Measurements from ENCODE around the gene PLPPR5. TPM values are rescaled to one million over a fixed set of nuclear protein-coding genes. Genes with fewer than 3 reads are reported as not detected.
"Not testable (repeated sequence)": the region's sequence is repeated elsewhere in the genome, so short reads cannot be mapped to it uniquely, and the experiment has no call there.

The PLPPR5 gene
- total RNA-seq (1 to 10 TPM; 4.8 to 7.8 TPM), polyA plus RNA-seq (ENCODE audit: insufficient read depth, low read depth, low replicate concordance) (4.5 TPM)
- long read RNA-seq, donor 1 = 0 reads
- long read RNA-seq, donor 2 = 0 reads

GRCh38 chr1:99004861-99005442, at the start of gene PLPPR5:
TSS of gene PLPPR5 (minus strand) at chr1:99004861. CDS start at chr1:99004671, 190 bp downstream.
- TF ChIP-seq POLR2A (IDR thresholded peaks at IDR 0.05) = no peak
- TF ChIP-seq CTCF (IDR thresholded peaks at IDR 0.05) = no peak
- Histone ChIP-seq H3K36me3 (ENCODE audit: low read depth, missing control alignments) (no peaks in the 10 kb centered on the region), H3K4me3 (peak within 1 kb of the TSS; percentile 44 to 46), H3K27me3 (no peaks in the 10 kb centered on the region), H3K27ac (no peak within 1 kb of the TSS), H3K9me3 (no peaks in the 10 kb centered on the region), H3K4me1 (no peaks in the 10 kb centered on the region)
- peak; percentile 29 for DNase-seq
- WGBS, 2 donors = 1 to 2% methylated on average over 13 to 54 of the region's 56 CpGs
- intact Hi-C loops (cut with DNase I; ENCODE audit: low total_unique reads) = no loop called here

- Histone ChIP-seq H3K4me1 (no peaks in the 10 kb centered on the region), H3K27me3 (no peaks in the 10 kb centered on the region), H3K4me3 (no peak overlapping the region), H3K36me3 (ENCODE audit: low read depth, missing control alignments) (no peaks in the 10 kb centered on the region), H3K9me3 (no peaks in the 10 kb centered on the region), H3K27ac (no peak overlapping the region)
- TF ChIP-seq POLR2A (IDR thresholded peaks at IDR 0.05) = no peak
- TF ChIP-seq CTCF (IDR thresholded peaks at IDR 0.05) = no peak
- no peak for DNase-seq
- intact Hi-C loops (cut with DNase I; ENCODE audit: low total_unique reads) = no loop called here
- 86 to 91% methylated on average over 6 to 10 of the region's 10 CpGs for whole genome bisulfite sequencing, 2 donors
These were observed 47.1 kb upstream of the PLPPR5 start for GRCh38 chr1:99051611-99052283.

- H3K36me3 ChIP-seq (ENCODE audit: low read depth, missing control alignments) = no peaks in the 10 kb centered on the region
These were observed 45.1 kb upstream of the PLPPR5 start for GRCh38 chr1:99049745-99050144.

GRCh38 chr1:99036746-99037145, 32.1 kb upstream of the PLPPR5 start:
- H3K9me3 ChIP-seq; H3K27ac ChIP-seq; H3K27me3 ChIP-seq; H3K4me1 ChIP-seq; intact Hi-C loops (cut with DNase I; ENCODE audit: low total_unique reads); H3K4me3 ChIP-seq; DNase-seq; H3K36me3 ChIP-seq (ENCODE audit: low read depth, missing control alignments): not testable (repeated sequence)
- 65 to 67% methylated on average over 5 of the region's 5 CpGs for WGBS, 2 donors

More at GRCh38 chr1:99049745-99050144, 45.1 kb upstream of the PLPPR5 start:
- WGBS, 2 donors = 82 to 83% methylated on average over 3 of the region's 3 CpGs
- Histone ChIP-seq H3K27ac (no peak overlapping the region), H3K27me3 (no peaks in the 10 kb centered on the region), H3K9me3 (no peaks in the 10 kb centered on the region), H3K4me3 (no peak overlapping the region), H3K4me1 (no peaks in the 10 kb centered on the region)
- DNase-seq = no peak
- intact Hi-C loops (cut with DNase I; ENCODE audit: low total_unique reads) = no loop called here
- TF ChIP-seq POLR2A (IDR thresholded peaks at IDR 0.05) (no peak), CTCF (IDR thresholded peaks at IDR 0.05) (no peak)

GRCh38 chr1:99018313-99018712, 13.7 kb upstream of the PLPPR5 start:
- Histone ChIP-seq H3K27me3 (no peaks in the 10 kb centered on the region), H3K4me3 (no peak overlapping the region), H3K36me3 (ENCODE audit: low read depth, missing control alignments) (no peaks in the 10 kb centered on the region), H3K27ac (no peak overlapping the region), H3K4me1 (no peaks in the 10 kb centered on the region), H3K9me3 (no peaks in the 10 kb centered on the region)
- 72 to 80% methylated on average over 3 of the region's 3 CpGs for WGBS, 2 donors
- intact Hi-C loops (cut with DNase I; ENCODE audit: low total_unique reads) = no loop called here
- no peak for DNase-seq
- TF ChIP-seq POLR2A (IDR thresholded peaks at IDR 0.05) (no peak), CTCF (IDR thresholded peaks at IDR 0.05) (no peak)
